ENCODE data around the gene TGFBRAP1. TPM values are rescaled to one million over a fixed set of nuclear protein-coding genes. Genes with fewer than 3 reads are reported as not detected.

Gene TGFBRAP1
- total RNA-seq, 1 experiment from 2014 or later = 16.7 TPM

DNA sequence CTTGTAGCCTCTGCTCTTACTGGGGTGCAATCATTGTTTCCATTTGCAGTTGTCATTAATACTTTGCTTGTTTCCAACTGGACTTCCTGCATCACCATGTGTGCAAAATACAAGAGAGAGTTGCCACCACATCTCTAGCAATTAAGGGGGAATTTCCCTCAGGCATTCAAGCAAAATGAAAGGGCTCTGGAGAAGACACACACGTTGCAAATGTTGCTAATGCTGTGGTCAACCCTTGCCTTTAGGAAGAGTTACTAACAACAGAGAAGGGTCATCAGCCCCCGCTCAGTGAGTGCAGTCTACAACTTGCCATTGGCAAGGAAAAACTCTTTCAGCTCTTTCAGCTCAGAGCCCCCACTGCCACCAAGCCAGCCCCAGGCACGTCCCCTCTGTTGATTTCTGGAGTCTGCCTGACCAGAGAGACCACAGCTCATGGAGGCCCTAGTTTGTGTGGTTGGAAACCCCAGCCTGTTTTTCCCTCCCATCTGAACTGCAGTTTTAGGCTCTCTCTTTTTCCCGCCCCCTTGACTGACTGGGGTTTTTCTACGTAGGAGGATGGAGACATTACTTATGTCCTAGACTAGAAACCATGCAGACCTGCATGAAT lies 113.8 kb downstream of the TGFBRAP1 start:
- no TSS peak for BruUV-seq (replicated peaks)
- CTCF ChIA-PET = no interaction called here
- Histone ChIP-seq H3K27ac (no peak overlapping the region), H3K79me2 (ENCODE audit: low read depth) (no peaks in the 10 kb centered on the region), H2AFZ (no peak overlapping the region), H3K27me3 (ENCODE audit: insufficient read depth, low read depth) (peaks cover 62% of the 10 kb centered on the region), H4K20me1 (ENCODE audit: insufficient read depth) (no peaks in the 10 kb centered on the region), H3F3A (ENCODE audit: insufficient read depth, low read depth) (no peaks in the 10 kb centered on the region), H3K4me3 (no peak overlapping the region), H3K36me3 (ENCODE audit: low read depth) (no peaks in the 10 kb centered on the region), H3K9me3 (ENCODE audit: insufficient read depth, low read depth) (no peaks in the 10 kb centered on the region), H3K4me2 (no peak overlapping the region), H3K4me1 (replicated peaks; ENCODE audit: insufficient read depth) (no peaks in the 10 kb centered on the region), H3K9me2 (ENCODE audit: insufficient read depth) (no peaks in the 10 kb centered on the region)
- TF ChIP-seq, protein P1, sequence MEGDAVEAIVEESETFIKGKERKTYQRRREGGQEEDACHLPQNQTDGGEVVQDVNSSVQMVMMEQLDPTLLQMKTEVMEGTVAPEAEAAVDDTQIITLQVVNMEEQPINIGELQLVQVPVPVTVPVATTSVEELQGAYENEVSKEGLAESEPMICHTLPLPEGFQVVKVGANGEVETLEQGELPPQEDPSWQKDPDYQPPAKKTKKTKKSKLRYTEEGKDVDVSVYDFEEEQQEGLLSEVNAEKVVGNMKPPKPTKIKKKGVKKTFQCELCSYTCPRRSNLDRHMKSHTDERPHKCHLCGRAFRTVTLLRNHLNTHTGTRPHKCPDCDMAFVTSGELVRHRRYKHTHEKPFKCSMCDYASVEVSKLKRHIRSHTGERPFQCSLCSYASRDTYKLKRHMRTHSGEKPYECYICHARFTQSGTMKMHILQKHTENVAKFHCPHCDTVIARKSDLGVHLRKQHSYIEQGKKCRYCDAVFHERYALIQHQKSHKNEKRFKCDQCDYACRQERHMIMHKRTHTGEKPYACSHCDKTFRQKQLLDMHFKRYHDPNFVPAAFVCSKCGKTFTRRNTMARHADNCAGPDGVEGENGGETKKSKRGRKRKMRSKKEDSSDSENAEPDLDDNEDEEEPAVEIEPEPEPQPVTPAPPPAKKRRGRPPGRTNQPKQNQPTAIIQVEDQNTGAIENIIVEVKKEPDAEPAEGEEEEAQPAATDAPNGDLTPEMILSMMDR (conservative IDR thresholded peaks at IDR 0.05) = no peak
- TF ChIP-seq EZH2 (IDR thresholded peaks at IDR 0.05; ENCODE audit: low read depth) = no peak
- intact Hi-C loops (cut with micrococcal nuclease; ENCODE audit: unreplicated experiment) = no loop called here
- DNase-seq = no peak
- POLR2A ChIA-PET (ENCODE audit: unreplicated experiment) = no interaction called here

Other genes with a start within 250 kb of the TGFBRAP1 start
- not detected in 2 replicates for gene GPR45, start 88.0 kb downstream of the TGFBRAP1 start, total RNA-seq (2021)
- gene C2orf49, start 7.8 kb upstream of the TGFBRAP1 start, total RNA-seq (2021) = 16.2 and 19.8 TPM in 2 replicates
- gene FHL2, start 69.3 kb upstream of the TGFBRAP1 start, total RNA-seq (2021) = 109 and 117 TPM in 2 replicates

Data from PC-9 (cell line).